Adrenal gland (tissue), 12 donors: ENCODE measurements around the gene SOX10. TPM values are rescaled to one million over a fixed set of nuclear protein-coding genes. Genes with fewer than 3 reads are reported as not detected.

Source experiments
- DNase-seq, 7 donors: peaks; one replicate each; pipeline ENCODE4 v3.0.0-alpha.2; 2019 to 2020
- H3K27ac ChIP-seq, 5 donors: fragments of 200-600 bp; sonication (generic) in 4 of 5; 1 replicate in 3 of 5; 2 replicates in 2 of 5; pipeline versions ENCODE4 v1.5.1 to v1.8.0; 2016 to 2020; ENCODE audit warnings: mild to moderate bottlenecking in 1 of 5
- H3K27me3 ChIP-seq: fragments of 200-600 bp; 2 replicates; pipeline ENCODE4 v1.8.0; 2021
- H3K36me3 ChIP-seq, 2 donors: fragments of 200-600 bp; replicated peaks in 1 of 2; 1 replicate in 1 of 2; 2 replicates in 1 of 2; pipeline versions ENCODE4 v1.5.1 to v1.8.0; 2018 to 2022
- H3K4me1 ChIP-seq, 2 donors: fragments of 200-600 bp; replicated peaks in 1 of 2; 1 replicate in 1 of 2; 2 replicates in 1 of 2; pipeline versions ENCODE4 v1.5.1 to v1.8.0; 2018 to 2021
- H3K4me3 ChIP-seq, 4 donors: fragments of 200-600 bp; sonication (generic) in 3 of 4; one replicate each; pipeline ENCODE4 v1.5.1; 2016 to 2018
- H3K9me3 ChIP-seq, 3 donors: fragments of 200-600 bp; sonication (generic) in 1 of 3; replicated peaks in 1 of 3; 1 replicate in 2 of 3; 2 replicates in 1 of 3; pipeline versions ENCODE4 v1.5.1 to v1.8.0; 2016 to 2021
- CTCF ChIP-seq, 6 experiments: fragments of 450-650 bp in 4 of 6; fragments of 200-600 bp in 2 of 6; sonication (generic) in 1 of 6; IDR thresholded peaks; 1 replicate in 5 of 6; 2 replicates in 1 of 6; pipeline versions ENCODE4 v1.5.1 to v1.8.0; 2016 to 2021; ENCODE audit warnings: antibody characterized with exemption in 6 of 6, mild to moderate bottlenecking in 2 of 6, moderate library complexity in 1 of 6
- POLR2A ChIP-seq, 2 donors: fragments of 450-650 bp; IDR thresholded peaks; one replicate each; pipeline ENCODE4 v1.6.1; 2017; ENCODE audit warnings: antibody characterized with exemption in 2 of 2, mild to moderate bottlenecking in 2 of 2, moderate library complexity in 1 of 2
- WGBS, 4 donors: extraction: QIAGEN DNeasy Blood & Tissue Kit in 2 of 4; methylation state at CpG; one replicate each; pipeline versions ENCODE4 v1.1.5 to v1.1.7; 2013 to 2017; 5-methylcytosine and 5-hydroxymethylcytosine counted together
- intact Hi-C, 2 donors: fragments of 100-400 bp; cut with DNase I; formaldehyde crosslinking; loops; one replicate each; pipeline versions ENCODE4 v1.14.1 to v1.15.0; 2022 to 2023
- polyA plus RNA-seq, 3 donors: library from polyadenylated mRNA; stranded (reverse); fragments of 200-250 nt in 2 of 3; fragments of 350-450 nt in 1 of 3; fragmentation: Illumina TruSeq in 1 of 3; extraction: RNeasy Lipid Tissue Mini Kit (QIAGEN cat#74804) in 1 of 3; gene quantifications; one replicate each; pipeline ENCODE4 v1.2.3, GENCODE V29; 2013 to 2014
- total RNA-seq, 9 donors: library from RNA; depleted of rRNA in 4 of 9; stranded (reverse); fragments of >200 nt in 4 of 9; fragments of 120-200 nt in 1 of 9; fragmentation: NEBNext Ultra II Directional in 1 of 9; extraction: Animal tissue kit (Norgen Biotek cat#: 25700) in 1 of 9; gene quantifications; one replicate each; pipeline versions ENCODE4 v1.1.0 to v1.2.4, GENCODE V29; 2013 to 2023
- donor health status: healthy with polysubstance abuse.
- donor health status: Bipolar disorder and iron deficiency.
- donor health status: DM: yes; HTN: yes; CAD: no.
- donor health status: DM: no; HTN: no; CAD: no.
- donor health status: DM: no; HTN: no; CAD: no.
- donor health status: DM: yes; HTN: yes; CAD: no.

The SOX10 gene
- total and polyA plus RNA-seq, 12 donors: 0.16 to 5.4 (median 0.78) TPM; not detected in 1

DNA sequence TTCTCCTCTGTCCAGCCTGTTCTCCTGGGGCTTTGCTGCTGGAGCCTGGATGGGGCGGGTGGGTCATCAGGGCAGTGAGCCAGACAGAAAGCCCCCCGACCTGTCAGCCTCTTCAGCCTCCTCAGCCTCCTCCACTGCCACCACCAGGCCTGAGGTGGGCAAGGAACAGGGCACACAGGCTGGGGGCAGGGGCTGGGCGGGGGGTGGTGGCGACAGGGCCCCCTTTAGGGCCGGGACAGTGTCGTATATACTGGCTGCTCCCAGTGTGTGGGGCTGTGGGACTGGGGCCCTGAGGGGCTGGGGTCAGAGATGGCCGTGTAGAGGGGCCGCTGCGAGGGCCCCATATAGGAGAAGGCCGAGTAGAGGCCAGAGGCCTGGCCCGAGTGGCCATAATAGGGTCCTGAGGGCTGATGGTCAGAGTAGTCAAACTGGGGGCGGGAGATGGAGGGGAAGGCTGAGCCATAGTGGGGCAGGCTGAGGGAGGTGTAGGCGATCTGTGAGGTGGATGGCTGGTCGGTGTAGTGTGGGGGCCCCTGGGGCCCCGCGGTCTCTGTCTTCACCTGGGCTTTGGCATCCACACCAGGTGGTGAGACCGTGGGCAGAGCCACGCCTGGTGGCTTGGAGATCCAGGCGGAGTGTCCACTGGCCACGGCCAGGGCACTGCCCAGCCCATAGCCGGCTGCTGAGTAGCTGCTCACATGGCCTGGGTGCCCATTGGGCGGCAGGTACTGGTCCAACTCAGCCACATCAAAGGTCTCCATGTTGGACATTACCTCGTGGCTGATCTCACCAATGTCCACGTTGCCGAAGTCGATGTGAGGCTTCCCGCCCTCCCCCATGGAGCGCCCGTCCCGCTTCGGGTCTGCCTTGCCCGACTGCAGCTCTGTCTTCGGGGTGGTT lies 10.8 kb downstream of the SOX10 start:
- peaks cover 0 to 3% of the 10 kb centered on the region in 2 donors for H3K36me3 ChIP-seq
- intact Hi-C loops: no loop called here
- WGBS, 4 donors: 90 to 95% (median 93%) methylated on average over 14 to 33 of the region's 33 CpGs

GRCh38 chr22:37972527-37972926 lies 11.8 kb downstream of the SOX10 start:
- intact Hi-C loops: no loop called here
- Histone ChIP-seq H3K4me3 (no peak overlapping the region), H3K27ac (no peak overlapping the region), H3K36me3 (peaks cover 0 to 13% of the 10 kb centered on the region in 2 donors), H3K4me1 (no peaks in the 10 kb centered on the region), H3K27me3 (no peaks in the 10 kb centered on the region), H3K9me3 (no peaks in the 10 kb centered on the region)
- DNase-seq: peak in 2 of 7 donors; percentile 33 to 35
- WGBS, 4 donors: 46 to 72% (median 65%) methylated on average over 2 to 3 of the region's 3 CpGs
- no peak for TF ChIP-seq POLR2A (IDR thresholded peaks at IDR 0.05)
- TF ChIP-seq CTCF (IDR thresholded peaks at IDR 0.05): no peak

More for the DNA sequence above, 10.8 kb downstream of the SOX10 start:
- H3K4me1 ChIP-seq: no peaks in the 10 kb centered on the region
- no peaks in the 10 kb centered on the region for H3K9me3 ChIP-seq
- H3K27ac ChIP-seq: no peak overlapping the region
- H3K4me3 ChIP-seq: no peak overlapping the region
- TF ChIP-seq CTCF (IDR thresholded peaks at IDR 0.05) (no peak), POLR2A (IDR thresholded peaks at IDR 0.05) (no peak)
- H3K27me3 ChIP-seq: no peaks in the 10 kb centered on the region
- no peak for DNase-seq

- Histone ChIP-seq H3K9me3 (no peaks in the 10 kb centered on the region), H3K4me1 (no peaks in the 10 kb centered on the region), H3K4me3 (no peak overlapping the region), H3K36me3 (peaks cover 0 to 21% of the 10 kb centered on the region in 2 donors), H3K27ac (no peak overlapping the region), H3K27me3 (no peaks in the 10 kb centered on the region)
- TF ChIP-seq POLR2A (IDR thresholded peaks at IDR 0.05): no peak
- TF ChIP-seq CTCF (IDR thresholded peaks at IDR 0.05): no peak
- no peak for DNase-seq
- 76 to 84% (median 81%) methylated on average over 4 to 7 of the region's 7 CpGs for WGBS, 4 donors
- intact Hi-C loops: no loop called here
Observed at GRCh38 chr22:37971475-37972434, 12.6 kb downstream of the SOX10 start.

GRCh38 chr22:37970864-37971263 lies 13.5 kb downstream of the SOX10 start:
- DNase-seq: no peak
- Histone ChIP-seq H3K4me1 (no peaks in the 10 kb centered on the region), H3K9me3 (no peaks in the 10 kb centered on the region), H3K36me3 (peaks cover 0 to 24% of the 10 kb centered on the region in 2 donors), H3K4me3 (no peak overlapping the region), H3K27ac (no peak overlapping the region), H3K27me3 (no peaks in the 10 kb centered on the region)
- WGBS, 4 donors: 97 to 98% (median 97%) methylated on average over 4 of the region's 4 CpGs
- intact Hi-C loops: no loop called here
- TF ChIP-seq POLR2A (IDR thresholded peaks at IDR 0.05) (no peak), CTCF (IDR thresholded peaks at IDR 0.05) (no peak)
